ENCODE measurements around the gene FARP2.
A peak's percentile ranks its signal among the peaks of the same experiment; 100 is the strongest.
"Not testable (repeated sequence)": the region's sequence is repeated elsewhere in the genome, so short reads cannot be mapped to it uniquely, and the experiment has no call there.

FARP2 gene

DNA sequence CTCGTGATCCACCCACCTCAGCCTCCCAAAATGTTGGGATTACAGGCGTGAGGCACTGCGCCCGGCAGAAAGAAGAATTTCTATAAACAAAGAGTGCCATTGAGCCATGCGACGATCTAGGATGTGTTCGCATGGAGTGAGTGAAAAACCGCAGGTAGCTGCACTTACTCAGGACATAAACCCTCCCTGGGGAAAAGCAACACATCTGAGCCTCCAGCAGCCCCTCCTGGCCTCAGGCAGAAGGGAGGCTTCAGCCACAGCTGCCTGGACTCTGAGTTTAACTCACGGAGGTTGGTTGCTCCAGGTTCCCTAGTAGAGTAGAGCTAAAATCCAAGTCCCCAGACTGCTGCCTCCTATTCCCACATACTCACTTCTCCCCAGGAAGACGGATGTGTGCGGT is 163.6 kb downstream of the FARP2 start:
- no peak overlapping the region for H3K4me3 ChIP-seq (ENCODE audit: low read depth, low read length)

DNA sequence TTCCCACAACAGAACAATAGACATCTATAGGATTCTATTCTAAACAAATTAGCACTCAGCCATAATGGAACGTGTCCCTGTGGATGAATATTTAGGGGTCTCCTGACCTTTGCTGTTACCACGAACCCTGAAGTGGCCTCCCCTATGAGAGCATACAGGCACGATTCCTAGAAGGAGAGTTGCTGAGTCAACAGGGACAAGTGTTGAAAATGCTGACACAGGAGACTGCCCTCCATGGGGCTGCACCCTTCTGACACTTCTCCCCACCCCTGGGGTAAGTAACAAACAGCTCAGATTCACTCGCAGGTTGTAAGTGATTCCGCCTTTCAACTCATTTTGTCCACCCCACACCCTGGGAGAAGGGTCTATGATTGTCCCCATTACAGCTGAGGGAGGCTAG is 166.4 kb downstream of the FARP2 start:
- no peak overlapping the region for H3K4me3 ChIP-seq (ENCODE audit: low read depth, low read length)

DNA sequence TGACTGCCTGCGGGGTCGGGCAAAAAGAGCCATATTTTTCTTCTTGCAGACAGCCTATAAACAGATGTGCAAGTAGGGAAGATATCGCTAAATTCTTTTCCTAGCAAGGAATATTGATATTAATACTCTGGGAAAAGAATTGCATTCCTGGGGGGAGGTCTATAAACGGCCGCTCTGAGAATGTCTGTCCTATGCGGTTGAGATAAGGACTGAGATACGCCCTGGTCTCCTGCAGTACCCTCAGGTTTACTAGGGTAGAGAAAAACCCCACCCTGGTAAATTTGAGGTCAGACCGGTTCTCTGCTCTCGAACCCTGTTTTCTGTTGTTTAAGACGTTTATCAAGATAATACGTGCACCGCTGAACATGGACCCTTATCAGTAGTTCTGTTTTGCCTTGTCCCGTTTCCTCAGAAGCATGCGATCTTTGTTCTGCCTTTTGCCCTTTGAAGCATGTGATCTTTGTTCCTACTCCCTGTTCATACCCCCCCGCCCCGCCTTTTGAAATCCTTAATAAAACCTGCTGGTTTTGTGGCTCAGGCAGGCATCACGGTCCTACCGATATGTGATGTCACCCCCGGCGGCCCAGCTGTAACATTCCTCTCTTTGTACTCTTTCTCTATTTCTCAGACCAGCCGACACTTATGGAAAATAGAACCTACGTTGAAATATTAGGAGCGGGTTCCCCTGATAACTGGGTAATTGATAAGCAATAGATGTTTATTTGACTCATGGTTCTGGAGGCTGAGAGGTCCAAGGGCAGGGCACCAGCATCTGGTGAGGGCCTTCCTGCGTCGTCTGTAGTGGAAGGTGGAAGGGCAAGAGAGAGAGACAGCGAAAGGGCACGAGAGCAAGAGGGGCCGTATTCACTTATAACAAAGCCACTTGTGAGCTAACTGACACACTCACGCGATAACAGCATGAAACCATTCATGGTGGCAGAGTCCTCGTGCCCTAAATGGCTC is 170.0 kb downstream of the FARP2 start:
- not testable (repeated sequence) for H3K4me3 ChIP-seq (ENCODE audit: low read depth, low read length)

DNA sequence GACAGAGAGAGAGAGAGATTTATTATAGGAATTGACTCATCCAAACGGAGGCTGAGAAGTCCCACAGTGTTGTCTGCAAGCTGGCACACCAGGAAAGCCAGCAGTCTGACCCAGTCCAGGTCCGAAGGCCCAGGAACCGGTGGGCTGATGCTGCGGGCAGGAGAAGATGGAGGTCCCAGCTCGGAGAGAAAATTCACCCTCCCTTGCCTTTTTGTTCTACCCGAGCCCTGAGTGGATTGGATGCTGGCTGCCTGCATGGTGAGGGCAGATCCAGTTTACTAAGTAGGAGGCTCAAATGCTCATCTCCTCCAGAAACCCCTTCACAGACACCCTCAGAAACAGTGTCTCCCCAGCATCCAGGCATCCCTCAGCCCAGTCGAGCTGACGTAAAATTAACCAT is 174.5 kb downstream of the FARP2 start:
- no peak overlapping the region for H3K4me3 ChIP-seq (ENCODE audit: low read depth, low read length)

DNA sequence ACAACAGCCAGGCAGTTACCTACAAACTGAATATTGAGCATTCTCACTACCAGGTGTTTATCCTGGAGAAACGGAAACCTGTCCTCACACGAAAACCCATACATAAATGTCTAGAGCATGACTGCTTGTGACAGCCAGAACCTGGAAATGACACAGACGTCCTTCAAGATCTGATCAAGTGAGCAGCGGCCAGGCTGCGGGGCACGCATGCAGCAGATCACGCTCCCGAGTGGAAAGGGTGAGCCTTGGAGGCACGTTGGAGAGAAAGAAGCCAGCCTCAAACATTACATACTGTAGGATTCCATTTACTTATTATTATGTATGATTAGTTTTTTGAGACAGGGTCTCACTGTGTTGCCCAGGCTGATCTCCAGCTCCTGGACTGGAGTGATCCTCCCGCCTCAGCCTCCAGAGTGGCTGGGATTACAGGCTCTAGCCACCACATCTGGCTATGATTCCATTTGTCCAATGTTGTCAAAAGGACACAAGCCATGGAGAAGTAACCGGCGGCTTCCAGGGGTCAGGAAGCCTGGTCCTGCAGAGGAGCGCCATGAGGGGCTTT is 175.2 kb downstream of the FARP2 start:
- no peak overlapping the region for H3K4me3 ChIP-seq (ENCODE audit: low read depth, low read length)

DNA sequence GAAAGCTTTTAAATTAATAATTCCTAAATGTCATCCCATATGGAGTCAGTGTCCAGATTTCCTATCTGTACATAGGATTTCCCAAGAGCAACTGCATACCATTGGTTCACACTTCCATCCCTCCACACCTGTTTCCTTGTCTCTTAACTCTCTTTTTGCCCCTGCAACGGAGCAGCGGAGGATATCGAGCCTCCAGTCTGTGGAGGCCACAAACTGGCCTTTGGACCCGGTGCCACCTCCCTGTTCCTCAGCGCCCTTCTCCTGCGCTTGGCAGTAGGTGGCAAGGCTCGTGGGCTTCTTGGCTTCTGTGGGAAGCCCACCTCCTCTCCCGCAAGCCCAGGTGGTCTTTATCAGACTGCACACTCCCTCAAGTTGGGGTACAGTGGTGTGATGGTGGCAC is 176.1 kb downstream of the FARP2 start:
- no peak overlapping the region for H3K4me3 ChIP-seq (ENCODE audit: low read depth, low read length)

DNA sequence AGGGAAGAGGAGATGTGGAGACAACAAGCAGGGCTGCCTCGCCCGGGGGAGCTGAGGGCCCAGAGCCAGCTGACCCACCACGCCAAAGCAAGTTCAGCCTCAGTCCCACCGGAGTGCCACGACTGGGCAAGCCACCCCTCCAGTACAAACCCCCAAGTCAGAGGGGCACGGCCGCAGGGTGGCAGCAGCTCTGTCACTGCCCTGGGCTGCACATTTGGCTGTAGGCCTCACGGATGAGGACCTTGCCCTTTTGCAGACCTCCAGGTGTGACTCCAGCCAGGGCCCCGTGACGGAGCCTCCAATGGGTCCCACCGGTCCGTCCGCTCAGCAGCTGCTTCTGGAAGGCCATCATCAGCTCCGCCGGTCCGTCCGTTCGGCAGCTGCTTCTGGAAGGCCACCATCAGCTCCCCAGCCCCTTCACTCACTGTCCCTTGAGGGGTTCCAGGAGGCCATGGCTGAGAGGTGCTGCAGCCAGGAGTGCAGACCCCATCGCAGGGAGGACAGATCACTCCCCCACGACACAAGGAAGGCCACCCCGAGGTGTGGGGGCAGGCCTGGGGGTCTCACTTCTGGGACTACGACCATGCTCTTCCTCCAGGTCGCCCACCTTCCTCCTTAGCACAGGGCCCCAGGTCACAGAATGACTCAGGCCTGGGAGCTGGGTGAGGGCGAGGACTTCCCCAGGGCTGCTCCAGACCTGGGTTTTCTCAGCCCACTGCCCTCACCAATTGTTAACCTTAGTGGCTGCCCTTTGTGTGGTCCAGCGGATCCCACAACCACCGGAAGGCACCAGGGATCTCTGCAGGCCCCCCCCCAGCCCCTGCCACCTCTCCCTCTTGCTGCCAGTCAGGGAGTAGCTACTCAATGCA is 176.9 kb downstream of the FARP2 start:
- no peak overlapping the region for H3K4me3 ChIP-seq (ENCODE audit: low read depth, low read length)

DNA sequence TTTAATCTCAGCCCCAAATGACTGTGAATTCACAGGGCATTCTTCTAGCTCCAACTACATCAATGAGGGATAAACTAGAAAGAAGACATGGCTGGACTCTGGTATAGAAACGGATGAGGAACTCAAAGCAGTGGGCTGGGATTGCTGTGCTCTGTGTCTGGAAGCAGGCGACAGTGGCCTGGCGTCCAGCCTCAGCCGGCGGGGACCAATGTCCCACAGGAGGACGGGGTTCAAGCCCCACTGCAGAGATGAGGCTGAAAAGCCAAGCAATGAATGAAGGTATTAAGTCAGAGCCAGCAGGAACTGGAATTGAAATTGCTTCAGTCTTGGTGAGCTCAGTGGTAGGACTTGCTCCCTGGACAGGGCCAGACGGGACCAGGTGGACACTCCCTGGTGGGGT is 178.2 kb downstream of the FARP2 start:
- H3K4me3 ChIP-seq (ENCODE audit: low read depth, low read length): no peak overlapping the region

DNA sequence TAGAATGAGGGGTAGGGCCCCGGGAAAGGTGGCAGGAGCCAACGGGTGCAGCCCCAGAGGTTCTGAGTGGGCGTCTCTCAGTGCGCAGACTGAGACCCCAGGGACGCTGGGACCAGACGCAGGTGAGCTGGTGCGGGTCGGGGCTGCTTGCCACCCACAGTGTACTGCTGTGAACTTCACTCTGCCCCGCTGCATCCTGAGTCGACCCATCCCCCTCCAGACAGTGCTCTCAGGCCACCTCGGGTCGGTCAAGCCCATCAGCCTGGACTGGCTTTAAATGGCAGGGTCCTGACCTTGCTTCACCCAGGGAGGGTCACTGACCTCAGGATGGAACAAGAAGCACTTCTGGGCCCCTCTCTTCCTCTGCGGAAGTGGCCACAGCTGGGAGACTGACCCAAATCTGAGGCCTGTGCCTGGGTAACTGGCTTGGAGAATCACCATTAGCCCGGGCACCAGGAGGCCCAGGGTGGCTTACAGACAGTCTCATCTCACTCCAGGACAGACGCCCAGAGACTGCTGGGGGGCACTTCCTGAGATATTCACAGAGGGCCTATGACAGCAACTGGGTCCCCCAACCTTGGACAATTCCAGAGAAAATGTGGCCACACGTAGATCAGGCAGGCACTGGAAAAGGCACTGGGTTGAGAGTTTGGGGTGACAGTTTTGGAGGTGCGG is 178.8 kb downstream of the FARP2 start:
- no peak overlapping the region for H3K4me3 ChIP-seq (ENCODE audit: low read depth, low read length)

DNA sequence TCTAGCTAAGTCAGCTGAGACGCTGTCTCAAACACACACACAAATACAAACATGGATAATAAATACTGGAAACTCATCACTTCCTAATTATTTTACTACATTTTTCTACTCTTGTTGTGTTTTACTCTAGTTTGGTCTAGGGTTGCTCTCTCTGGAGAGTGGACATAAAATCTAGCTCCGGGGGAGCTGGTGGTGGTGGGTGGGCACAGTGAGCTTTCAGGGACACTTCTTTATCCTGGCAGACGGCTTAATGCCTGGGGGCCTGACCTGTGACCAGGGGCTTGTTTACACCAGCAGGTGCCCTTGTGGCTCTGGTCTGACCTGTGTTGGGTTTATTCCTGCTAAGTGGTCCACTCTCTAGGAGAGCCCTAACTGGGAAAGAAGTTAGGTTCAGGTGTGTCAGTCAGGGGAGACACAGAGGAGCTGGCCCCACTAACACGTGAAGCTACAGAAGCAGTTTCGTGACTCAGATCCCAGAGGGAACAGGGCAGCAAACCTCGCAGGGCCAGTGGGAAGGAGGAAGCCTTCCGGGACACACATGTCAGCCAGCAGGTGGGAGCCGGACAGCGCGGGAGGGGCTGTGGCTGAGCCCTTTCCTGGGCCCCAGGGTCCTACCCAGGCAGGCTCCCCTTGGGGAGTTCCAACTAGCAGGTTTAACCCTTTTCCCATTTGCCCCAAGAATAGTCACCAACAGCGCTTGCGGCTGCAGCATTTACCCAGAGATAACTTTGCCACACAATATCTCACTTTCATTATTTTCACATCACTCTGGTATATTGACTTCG is 180.0 kb downstream of the FARP2 start:
- H3K4me3 ChIP-seq (ENCODE audit: low read depth, low read length): no peak overlapping the region

DNA sequence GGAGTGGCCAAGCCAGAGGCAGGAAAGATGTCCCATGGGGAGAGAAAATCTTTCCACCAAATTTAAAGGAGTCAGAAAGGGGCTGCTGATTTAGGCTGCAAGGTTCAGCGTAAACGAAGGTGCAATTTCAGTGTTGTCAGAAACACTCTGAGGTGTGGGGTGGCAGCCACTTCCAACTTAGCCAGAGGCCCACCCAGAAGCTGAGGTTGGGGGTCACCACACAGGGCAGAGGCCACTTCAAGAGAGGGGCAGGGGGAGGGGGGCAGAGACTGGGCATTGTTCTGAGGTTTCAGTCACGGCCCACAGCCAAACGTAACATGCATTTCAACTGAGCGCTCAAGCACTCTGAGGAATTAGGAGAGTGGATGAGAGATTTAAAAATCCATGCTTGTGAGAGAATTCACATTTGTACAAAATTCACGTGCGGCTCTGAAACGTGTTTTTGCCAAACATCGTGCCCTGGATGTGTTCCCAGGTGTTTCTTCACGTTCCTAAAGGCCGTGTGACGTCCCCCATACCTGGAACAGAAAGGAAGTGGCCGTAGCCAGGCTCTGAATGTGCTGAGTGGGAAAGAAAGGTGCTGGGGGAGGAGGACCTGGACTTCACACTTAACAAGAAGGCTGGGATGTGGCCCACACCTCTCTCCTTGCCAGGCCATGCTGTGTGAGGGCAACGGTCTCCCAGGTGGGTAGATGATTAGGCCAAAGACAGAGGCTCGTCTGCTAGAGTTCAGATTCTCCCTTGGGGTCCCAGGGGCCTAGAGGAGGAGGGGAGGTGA is 182.9 kb downstream of the FARP2 start:
- H3K4me3 ChIP-seq (ENCODE audit: low read depth, low read length): no peak overlapping the region

DNA sequence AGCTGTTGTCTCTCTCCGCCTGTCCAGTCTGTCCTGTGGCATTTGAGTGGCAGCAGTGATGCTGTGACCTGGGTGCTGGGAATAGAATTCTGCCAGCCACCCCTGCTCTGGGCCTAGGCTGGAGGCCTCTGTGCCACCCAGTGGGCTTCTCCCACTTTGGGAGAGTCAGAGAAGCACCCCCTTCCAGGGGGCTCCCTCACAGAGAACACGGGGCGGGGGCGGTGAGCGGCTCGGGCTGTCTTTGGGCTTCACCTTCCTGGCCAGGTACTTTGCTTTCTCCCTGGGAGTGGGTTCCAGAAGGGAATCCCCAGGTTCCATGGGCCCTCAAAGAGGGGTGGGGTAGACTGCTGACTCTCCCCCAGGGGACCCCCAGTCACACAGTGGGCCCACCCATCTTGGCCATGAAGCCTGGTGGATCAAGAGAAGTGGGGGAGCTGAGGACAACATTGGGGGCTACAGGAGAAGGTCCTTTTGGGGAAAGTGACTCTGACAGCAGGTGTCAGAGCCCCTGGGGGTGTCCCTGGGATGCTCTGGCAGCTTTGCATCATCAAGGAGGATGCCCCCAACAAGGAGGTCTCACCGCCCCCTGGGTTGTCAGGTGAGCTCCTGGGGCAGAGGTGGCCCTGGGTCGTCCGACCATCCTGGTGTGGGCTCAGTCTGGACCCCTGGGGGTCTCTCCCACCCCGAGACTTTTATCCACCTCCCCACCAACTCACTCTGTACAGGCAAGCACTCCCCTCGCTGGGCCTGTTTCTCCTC is 183.7 kb downstream of the FARP2 start:
- no peak overlapping the region for H3K4me3 ChIP-seq (ENCODE audit: low read depth, low read length)

DNA sequence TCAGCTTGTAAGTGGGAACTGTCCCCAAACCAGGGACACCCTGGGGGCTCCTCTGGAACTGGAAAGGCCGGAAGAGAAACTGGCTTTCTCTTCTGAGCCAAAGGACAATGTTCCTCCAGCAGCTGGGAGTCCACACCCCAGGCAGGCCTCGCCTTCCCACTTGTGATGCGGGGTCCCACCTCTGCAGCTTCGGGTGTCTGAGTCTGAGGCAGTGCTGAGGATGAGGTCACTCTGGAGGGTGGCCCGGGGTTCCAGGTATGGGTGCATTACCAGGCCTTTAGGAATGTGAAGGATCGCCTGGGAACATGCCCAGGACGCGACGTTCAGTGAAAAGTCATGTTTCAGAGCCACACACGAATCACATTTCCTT is 184.3 kb downstream of the FARP2 start:
- H3K4me3 ChIP-seq (ENCODE audit: low read depth, low read length): peak overlapping the region; percentile 38

DNA sequence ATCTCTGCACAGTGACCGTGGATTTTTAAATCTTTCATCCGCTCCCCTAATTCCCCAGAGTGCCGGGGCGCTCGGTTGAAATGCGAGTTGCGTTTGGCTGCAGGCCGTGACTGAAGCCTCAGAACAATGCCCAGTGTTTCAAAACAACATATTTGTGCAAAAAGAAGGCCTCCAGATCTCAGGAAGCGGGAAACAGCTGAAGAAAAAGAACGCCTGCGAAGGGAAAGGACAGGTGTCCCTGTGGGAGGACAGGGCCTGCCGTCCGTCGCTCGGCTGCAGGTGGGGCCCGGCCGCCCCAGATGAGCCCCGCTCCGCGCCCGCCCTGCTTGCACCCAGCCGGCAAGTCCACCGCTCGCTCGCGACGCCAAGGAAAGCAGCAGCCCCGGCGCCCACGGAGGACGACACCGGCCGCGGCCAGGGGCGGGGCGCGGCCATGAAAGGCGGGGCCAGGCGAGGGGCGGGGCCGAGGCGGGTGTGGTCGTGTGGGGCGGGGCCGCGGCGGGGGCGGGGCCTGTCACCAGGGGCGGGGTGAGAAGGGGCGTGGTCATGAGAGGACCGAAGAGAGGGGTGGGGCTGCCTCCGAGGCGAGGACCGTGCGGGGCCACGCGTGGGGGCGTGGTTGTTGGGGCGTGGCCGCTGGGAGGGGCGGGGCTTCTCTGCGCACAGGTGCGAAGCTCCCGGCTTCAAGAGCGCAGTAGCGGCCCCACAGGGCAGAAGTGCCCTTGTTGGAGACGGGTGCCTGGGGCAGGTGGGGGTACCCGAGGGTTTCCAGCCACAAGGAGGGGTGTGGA is 184.9 kb downstream of the FARP2 start:
- H3K4me3 ChIP-seq (ENCODE audit: low read depth, low read length): peak overlapping the region; percentile 38

DNA sequence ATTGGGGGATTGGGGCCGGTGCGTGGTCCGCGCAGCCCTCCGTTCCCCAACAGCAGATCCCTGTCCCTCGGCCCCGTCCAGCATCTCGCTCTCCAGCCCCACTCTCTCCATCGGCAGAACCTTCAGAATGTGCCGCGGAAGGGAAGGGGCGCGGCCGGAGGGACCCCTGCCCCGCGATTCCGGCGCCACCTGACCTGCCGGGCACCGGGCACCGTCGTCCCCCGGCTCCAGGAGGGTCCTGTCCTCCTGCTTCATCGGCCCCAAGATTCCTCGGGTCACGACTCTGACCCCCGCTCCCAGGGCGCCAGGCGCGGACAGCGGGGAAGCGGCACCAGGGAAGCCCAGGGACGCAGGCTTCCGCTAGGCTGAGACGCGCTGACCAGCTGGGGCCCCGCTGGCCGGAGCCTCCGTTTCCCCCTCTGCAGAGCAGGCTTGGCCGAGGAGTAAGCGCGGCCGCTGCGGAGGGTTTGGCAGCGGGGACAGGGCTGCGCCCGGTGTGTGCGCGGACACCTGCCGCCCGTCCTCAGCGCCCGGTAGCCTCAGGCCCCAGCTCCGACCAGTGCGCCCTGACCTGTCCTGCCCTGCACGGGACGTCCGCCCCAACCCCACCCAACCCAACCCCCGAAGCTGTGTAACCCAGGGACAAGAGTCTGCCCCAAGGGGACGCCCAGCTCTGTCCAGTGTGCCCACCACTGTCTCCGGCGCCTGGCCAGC is 185.6 kb downstream of the FARP2 start:
- peak overlapping the region; percentile 14 for H3K4me3 ChIP-seq (ENCODE audit: low read depth, low read length)

DNA sequence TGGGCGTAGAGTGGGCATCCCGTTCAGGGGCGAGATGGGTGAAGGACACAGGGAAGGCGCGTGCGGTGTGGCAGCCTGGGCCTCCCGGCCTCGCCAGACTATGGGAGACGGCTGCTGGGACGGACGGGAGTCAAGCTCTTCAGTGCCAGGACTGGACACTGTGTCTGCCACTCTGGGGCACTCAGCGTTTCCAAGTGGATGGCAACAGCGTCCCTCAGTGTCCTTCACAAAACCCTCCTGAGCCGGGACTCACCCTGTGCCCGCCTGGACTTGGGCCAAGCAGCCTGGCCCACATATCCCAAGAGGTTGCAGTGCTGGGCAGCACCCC is 186.2 kb downstream of the FARP2 start:
- no peak overlapping the region for H3K4me3 ChIP-seq (ENCODE audit: low read depth, low read length)
